Colon (tissue), 2 donors: ENCODE measurements around the gene PAWR.
A peak's percentile ranks its signal among the peaks of the same experiment; 100 is the strongest.
"Not testable (repeated sequence)": the region's sequence is repeated elsewhere in the genome, so short reads cannot be mapped to it uniquely, and the experiment has no call there.

Experiments used
- FAIRE-seq: peaks from 2 replicates; lab custom pipeline; 2012; peaks lifted over from hg19 to GRCh38; lab: Jason Lieb, UNC
- donor health status: control.
- donor health status: control.

PAWR gene

DNA sequence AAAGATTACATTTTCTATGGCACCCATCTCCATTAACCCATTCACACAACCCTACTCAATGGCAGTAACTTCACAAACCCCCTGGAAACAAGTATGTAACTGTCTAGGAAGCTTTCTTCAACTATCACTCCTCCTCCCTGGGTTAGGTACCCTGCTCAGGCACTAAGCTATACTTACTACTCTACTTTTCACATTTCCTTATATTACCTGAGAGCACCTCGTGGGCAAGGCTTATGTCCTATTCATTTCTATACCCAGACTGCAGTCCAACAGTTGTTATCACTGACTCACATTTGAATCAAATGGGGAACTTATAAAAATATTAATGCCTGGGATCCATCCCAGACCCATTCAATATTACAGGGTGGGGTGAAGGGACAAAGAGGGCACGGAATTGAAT is 4.6 kb downstream of the PAWR start:
- FAIRE-seq, result no peak

DNA sequence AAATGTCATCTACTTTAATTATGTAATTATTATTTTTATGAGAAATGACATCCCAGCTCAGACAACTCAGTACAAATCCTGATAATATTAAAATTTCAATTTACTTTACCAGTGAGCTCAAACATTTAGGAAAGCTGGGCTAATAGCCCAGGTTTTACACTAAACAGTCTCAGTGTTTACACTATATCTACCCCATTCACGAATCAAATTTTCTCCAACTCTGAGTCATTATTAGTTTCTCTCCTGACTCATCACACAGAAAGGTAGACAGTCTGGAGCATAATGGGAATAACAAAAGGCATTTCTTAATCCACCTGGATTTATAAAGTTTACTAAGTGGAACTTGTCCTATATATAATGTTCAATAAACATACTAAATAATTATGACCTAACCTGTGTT is 5.7 kb downstream of the PAWR start:
- no peak for FAIRE-seq

DNA sequence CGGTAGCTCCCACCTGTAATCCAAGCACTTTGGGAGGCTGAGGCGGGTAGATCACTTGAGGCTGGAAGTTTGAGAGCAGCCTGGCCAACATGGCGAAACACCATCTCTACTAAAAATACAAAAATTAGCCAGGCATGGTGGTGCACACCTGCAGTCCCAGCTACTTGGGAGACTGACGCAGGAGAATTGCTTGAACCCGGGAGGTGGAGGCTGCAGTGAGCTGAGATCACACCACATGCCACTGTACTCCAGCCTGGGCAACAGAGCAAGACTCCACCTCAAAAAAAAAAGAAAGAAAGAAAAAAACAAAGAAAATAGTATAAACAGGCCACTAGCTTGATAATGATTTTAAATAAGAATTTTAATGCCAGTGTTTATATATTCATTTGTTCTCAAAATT is 6.4 kb downstream of the PAWR start:
- not testable (repeated sequence) for FAIRE-seq

DNA sequence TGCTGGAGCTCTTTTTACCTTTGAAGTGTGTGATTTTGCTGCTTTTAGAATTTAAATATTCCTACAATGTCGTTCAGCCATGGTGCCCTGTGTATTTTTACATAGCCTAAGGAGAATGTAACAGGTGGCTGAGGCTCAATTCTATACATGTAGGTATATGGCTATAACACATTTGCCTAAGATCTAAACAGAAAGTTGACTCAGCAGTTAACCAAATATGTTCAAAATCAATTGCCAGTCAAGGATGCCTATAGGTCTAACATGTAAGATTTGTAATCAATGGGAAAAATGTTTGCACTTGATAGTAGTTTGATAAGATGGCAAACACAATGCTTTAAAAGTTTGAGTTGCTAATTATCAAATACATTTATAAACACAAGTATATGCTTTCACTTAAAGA is 8.2 kb downstream of the PAWR start:
- no peak for FAIRE-seq

DNA sequence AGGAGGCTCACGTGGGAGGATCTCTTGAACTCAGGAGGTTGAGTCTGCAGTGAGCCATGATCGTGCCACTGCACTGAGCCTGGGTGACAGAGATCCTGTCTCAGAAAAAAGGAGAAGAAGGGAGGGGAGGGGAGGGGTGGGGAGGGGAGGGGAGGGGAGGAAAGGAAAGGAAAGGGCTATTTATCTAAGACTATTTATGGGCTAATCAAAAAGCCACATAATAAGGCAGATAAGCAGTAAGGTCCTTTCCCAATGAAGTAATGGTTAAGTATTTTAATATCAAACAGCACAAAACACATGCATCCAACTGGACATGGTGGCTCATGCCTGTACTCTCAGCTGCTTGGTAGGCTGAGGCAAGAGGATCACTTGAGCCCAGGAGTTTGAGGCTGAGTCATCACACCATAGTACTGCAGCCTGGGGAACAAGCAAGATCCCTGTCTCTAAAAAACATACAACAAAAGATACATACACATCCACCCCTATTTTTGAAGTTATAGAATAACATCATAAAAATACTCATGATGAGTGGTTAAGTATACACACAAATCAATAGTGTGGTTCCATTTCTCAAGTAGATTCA is 9.7 kb downstream of the PAWR start:
- FAIRE-seq, result no peak

DNA sequence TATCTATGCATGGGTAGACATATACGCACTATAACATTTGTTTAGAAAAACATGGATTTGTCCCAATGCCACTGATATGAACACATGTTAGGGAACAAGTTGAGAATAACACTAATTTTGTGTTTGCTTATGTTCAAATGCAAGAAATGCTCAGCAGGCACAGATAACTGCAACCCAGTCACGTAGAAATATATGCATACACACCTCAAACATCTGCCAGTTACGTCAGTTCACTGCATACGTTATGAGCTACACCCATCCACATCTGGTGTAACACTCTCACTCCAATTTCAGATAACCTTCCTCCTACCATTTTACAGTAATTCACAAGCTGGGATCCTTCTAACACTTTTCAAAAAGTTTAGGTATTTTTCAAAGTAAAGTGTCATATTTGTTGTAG is 10.7 kb downstream of the PAWR start:
- no peak for FAIRE-seq

DNA sequence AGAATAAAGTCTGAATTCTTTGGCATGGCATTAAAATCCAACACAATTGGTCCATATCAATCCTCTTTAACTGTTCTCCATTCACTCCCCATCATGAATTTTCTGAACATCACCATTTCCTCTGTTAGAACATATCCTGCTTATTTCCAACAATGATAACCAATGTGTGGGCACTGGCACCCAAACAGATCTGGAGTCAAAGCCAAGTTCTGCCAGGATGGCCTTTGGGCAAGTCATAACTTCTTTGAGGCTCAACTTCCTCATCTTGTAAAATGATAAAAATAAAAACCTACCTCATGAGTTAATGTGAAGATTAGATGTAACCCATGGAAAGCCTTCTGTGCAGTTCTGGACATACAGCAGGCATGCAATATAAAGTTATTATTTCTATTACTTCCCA is 12.5 kb downstream of the PAWR start:
- FAIRE-seq, result no peak

DNA sequence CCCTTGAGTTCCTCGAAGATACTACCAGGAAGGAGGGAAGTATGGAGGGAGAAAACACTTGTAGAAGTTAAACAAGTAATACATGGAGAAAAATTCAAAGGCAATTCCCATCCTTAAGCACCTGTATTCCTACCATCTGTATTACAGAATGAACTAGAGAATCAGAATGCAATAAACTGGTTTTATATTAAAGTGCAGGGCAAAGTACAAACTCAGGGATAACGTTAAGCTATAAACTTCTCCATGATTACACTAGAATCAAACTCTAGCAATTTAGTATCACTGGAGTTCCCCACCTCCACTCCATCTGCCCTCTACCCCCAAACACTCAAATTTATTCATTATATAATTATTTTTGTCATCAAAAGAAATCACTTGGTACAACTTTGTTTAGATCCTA is 13.1 kb downstream of the PAWR start:
- no peak for FAIRE-seq

DNA sequence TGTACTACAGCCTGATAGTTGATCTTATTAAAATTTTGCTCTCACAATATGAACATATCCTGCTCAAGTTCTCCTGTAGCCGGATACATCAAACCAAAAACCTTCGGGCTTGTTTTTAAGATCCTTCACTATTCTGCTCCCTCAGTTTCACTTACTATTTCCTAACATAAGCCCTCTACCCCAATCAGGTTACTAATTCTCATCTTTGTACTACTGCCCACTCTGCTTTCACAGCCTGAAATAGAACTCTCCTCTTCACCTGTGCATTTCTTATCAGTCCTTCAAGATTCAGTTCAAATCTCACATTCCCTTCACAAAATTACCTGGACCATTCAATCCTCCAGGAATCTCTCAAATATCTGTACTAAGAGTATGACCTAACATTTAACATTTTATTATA is 14.2 kb downstream of the PAWR start:
- no peak for FAIRE-seq

DNA sequence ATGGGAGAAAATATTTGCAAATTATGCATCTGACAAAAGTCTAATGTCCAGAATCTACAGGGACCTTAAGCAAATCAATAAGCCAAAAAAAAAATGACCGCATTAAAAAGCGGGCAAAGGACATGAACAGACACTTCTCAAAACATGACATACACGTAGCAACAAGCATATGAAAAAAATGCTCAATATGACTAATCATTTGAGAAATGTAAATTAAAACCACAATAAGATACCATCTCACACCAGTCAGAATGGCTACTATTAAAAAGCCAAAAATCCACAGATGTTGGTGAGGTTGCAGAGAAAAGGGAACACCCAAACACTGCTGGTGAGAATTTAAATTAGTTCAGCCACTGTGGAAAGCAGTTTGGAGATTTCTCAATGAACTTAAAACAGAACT is 16.1 kb downstream of the PAWR start:
- no peak for FAIRE-seq

DNA sequence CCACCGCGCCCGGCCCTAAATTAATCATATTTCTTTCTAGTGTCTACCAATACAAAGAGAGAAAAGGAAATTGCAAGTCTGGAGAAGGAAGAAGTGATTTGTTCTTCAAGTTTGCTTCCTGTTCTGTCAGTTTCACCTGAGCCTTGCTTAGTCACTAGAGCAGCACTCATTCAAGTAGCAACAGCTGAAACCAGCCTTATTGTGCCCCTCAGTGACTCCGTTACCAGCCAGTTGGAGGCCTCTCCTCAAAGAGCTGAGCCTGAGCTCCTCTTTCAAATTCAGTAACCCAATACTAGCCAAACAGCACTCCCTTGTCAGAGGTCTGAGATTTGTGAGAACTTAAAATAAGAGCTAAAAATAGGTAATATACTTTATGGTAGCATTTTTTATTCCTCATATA is 17.4 kb downstream of the PAWR start:
- FAIRE-seq, result no peak

DNA sequence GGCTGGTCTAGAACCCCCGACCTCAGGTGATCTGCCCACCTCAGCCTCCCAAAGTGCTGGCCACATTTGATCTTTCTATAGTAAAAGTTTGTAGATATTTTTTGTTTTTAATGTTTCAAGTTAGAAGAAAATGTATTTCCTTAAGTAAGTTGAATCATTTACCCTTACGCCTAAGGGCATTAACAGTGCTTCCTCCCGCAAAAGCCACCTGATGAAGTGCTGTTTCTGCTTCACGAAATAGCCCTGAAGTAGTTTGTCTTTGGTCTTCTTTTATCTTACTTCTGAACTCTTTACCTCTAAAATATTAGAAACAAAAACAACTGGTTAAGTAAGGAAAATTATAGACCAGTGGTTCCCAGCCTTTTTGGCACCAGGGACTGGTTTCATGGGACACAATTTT is 22.7 kb downstream of the PAWR start:
- no peak for FAIRE-seq

DNA sequence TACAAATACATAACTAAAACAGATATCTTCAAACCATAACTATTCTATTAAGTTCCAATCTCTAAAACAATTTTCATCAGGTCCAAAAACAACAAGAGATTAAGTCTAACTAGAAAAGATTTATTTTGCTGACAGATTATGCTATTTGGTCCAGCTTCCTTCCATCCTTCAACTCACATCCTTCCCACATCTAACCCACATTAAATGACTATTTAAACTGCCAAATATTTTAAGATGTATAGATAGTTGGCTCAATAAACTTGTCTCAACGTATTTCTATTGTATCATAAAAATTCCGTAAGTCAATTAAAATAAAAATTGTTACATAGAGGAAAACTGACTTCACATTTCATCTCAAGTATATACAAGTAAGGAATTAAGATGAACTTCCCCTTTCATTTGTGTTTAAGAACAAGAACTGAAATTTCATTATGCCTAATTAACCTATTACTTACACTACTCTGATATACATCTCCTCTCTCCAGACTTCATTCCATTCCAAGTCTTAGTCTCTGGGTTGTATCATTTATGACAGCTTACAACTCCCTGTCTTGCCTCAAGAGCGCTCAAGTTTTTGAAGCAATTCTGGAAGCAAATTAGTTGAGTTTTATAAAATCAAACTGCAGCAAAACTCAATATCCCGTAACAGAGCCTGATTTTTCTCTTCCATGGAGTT is 25.4 kb downstream of the PAWR start:
- no peak for FAIRE-seq

DNA sequence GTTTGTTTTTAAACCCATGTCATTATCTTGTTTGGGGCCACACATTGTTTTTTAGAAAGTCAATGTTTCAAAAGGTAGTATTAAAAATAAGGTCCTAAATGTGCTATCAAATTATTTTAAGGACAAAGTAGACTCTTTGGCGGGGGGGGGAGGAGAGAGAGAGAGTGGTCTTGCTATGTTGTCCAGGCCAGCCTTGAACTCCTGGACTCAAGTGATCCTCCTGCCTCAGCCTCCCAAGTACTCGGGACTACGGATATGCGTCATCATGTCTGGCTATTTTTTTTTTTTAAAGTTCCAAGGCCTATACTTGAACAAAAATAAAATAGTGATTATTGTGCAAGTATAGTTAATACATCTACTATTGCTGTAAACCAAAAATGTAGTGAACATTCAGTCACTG is 26.2 kb downstream of the PAWR start:
- FAIRE-seq, result no peak

DNA sequence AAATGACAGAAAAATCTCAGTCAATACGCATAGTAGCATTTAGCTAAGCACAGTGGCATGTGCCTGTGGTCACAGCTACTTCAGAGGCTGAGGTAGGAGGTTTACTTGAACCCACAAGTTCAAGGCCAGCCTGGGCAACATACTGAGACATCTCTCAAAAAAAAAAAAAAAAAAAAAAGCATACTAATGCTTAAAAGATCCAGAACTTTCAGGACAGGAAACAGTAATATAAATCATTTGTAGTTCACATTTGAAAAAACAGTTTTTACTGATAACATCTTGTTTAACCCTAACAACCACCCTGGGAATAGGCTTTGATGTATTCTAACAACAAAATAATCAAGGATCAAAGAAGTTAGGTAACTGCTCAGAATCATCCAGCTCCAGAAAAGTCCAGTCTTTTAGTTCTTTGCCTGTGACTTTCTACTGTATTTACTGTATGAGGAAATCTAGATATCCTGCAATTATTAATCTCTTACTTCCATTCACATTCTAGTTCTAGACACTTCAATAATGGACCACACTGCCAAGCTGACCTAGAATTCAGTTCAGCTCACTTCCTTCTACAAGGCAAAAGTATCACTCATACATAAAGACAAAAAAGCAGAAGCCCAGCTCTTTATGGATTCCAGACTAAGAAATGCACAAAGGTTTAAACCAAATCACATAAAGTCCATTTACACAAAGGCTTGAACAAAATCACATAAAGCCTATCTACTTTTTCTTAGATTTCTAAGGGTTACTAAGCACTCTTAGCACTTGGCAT is 28.5 kb downstream of the PAWR start:
- FAIRE-seq, result no peak

DNA sequence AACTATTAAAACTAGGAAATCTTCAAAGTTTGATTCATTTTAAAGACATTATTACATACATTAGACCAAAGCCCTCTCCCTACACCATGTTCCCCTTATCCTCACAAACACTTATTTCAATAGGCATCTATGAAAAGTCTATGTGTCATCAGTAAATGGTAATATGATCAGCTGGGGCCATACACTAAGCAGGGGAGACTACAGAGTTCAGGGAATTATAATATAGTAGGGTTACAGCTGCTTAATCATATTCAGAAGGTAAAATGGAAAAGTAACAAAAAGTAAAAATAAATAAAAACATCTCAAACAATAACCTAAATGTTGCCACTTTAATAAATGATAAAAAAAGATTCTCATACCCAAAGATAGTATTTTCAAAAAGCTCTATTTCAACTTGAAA is 29.1 kb downstream of the PAWR start:
- no peak for FAIRE-seq

DNA sequence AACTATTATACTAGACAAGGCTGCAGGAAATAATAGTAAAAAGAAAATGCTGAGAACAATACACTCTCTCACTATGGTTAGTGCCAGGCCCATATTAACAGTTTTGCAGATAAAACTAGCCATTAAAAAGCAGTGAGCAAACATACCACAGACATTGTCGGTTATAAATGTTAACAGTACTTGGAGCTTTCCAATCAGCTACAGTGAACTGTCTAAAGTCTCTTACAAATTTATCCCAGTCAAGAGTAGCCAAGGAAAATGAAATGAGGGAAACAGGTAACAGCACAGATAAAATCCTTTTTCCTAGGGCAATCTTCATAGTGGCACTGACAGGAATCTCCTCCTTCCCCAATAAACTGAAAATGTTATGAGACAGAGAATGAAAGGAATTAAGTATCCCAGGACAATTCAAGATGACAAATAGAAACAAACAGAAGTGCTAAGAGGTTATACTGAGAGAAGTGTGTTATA is 30.8 kb downstream of the PAWR start:
- FAIRE-seq, result peak; percentile 72

DNA sequence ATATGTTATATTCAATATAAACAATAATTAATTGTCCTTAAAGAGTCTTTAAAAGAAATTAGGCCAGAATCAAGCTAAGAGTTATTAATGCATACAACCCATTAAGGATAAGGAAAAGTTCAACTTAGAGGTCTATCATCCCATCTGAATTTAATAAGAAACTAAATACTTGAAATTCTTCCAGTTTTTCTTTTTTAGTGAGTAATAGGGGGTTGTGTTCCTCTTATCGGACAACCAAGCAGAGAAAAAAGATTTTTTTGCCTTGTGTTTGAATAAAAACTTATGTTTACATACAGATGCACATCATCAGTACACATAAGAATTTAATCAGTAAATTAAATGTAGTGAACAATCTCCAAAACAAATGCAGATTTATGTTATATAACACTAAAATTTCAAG is 32.5 kb downstream of the PAWR start:
- no peak for FAIRE-seq

DNA sequence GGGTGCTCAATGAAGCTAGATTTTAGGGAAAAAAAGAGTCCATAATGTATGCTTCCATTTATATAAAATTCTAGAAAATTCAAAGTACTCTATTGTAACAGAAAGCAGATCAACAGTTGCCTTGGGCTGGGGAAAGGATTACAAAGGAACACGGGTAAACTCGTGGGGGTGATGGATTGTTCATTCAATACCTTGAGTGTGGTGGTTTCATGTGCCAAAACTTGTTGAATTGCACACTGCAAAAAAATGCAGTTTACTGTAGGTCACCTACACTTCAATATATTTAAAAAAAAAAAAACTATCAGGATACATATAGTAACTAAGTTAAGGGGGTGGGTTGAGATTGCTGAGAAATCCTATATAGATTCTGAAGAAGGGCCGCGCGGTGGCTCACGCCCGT is 33.6 kb downstream of the PAWR start:
- no peak for FAIRE-seq

DNA sequence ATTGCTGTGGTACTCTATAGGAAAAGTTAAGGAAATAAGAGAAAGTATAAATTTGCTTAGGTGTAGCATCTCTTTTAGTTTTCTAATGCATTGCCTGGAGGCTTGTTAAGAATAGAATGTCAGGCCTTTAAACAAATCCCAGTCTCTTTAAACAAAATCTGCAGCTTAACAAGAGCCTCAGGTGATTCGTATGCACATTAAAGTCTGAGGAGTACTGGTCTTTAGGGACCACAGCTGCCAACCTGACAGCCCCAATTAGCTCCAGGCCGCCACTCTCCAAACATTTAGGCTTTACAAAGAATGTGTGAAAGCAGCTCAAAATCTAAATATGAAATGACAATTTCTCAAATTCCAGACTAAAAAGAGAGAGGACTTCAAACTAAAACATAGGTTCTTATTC is 35.7 kb downstream of the PAWR start:
- no peak for FAIRE-seq

DNA sequence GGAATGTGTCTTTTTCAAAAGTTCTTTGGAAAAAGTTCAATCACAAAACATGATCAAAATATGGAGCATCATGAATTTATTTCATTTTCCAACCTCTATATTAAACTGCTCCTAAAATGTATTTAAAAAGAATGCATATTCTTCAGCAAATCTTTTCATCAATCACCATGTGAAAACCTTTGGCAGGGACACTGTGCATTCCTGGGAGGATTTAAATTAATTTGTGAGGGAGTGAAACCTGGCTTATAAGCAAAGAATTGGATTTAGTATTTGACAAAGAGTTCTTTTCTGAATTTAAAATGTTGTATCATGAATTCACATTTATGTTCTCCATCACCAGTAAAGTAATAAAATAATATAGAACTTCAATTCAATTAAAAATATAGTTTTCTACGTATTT is 38.2 kb downstream of the PAWR start:
- no peak for FAIRE-seq

DNA sequence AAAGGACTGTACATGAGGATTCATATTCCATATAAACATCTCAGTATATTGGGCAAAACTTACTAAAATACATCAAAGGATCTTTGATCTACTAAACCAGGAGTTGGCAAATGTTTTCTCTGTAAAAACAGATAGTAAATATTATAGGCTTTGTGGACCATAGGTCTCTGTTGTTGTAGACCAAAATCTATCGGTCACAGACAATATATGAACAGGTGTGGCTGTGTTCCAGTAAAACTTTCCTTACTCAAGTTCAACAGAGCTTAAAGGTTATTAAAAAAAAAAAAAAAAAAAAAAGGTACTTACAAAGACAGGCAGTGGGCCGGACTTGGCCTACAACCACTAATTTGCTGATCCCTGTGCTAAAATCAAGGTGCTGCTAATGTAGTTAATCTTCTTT is 40.3 kb downstream of the PAWR start:
- no peak for FAIRE-seq

DNA sequence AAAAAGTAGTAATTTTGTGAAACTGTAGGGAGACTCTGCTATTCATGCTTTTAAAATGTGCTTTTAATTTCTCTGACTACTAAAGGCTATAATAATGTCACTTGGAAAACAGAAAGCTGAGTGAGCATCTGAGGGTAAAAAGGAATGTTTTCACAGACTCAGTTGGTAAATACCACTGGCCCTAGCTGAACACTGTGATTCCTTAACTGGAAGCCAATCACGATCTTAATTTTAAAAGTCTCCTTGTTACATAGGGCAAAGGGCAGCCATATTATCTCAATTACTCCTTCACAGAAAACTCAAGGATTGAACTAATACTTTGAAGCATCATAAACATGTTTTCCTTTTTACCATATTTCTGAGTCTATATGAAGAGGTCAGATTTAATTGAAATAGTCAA is 41.9 kb downstream of the PAWR start:
- FAIRE-seq, result no peak

DNA sequence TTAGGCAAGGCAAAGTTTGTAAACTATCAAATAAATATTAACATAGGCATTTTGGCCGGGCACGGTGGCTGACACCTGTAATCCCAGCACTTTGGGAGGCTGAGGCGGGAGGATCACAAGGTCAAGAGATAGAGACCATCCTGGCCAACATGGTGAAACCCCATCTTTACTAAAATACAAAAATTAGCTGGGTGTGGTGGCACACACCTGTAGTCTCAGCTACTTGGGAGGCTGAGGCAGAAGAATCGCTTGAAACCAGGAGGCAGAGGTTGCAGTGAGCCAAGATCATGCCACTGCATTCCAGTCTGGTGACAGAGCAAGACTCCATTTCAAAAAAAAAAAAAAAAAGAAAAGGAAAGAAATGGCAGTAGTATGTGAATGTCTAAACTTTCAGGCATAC is 43.9 kb downstream of the PAWR start:
- not testable (repeated sequence) for FAIRE-seq
